Fibroblast of pulmonary artery (primary cell): ENCODE data around the gene ATG3.

Experiments used
- DNase-seq: peaks from one replicate; pipeline ENCODE4 v3.0.0-alpha.2; 2010; ENCODE audit warnings: low read depth
- H3K4me3 ChIP-seq: replicated peaks from 2 replicates; pipeline ENCODE4 v1.5.1; 2011; ENCODE audit warnings: low read depth, mild to moderate bottlenecking, control low read depth, low read length, moderate library complexity
- TF ChIP-seq, protein P1 (sequence below): IDR thresholded peaks from 2 replicates; pipeline ENCODE4 v1.5.1; 2011; ENCODE audit warnings: mild to moderate bottlenecking, control low read depth, low read length, inconsistent platforms; ENCODE audit errors: missing control alignments

ATG3 gene

DNA sequence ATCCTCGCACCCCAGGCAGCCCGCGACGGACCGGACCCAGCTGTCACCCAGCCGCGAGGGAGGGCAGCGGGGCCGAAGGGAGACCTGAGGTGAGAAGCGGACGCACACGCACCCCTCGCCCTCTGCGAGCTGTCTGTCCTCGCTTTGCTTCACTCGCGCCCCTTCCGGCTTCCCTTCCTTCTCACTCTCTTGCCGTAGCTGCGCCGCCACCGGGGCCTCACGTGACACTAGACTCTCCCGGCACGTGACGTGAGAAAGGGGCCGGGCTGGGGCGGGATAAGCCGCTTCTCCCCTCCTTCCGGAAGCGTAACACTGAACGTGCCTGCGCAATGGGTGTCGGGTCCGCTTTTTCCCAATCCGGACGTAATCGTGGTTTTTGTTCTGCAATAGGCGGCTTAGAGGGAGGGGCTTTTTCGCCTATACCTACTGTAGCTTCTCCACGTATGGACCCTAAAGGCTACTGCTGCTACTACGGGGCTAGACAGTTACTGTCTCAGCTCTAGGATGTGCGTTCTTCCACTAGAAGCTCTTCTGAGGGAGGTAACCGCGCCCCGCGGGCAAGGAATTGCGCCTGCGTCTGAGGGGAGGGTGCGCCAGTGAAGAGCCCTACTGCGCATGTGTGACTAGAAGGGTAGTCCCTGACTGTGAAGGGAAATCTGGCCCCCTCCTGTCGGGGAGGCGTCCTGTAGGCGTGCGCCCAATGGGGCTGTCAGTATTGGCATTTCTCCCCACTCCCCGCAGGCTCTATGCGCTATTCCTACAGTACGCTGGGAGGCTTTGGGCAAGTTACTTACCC, at the start of gene ATG3, which contains the start of gene SLC35A5:
Gene ATG3 (minus strand): TSS at position 229 of the 796 bp plus-strand sequence. CDS start 434 bp downstream, outside the sequence.
Gene SLC35A5 (plus strand): TSS at position 312 of the 796 bp plus-strand sequence. CDS start 1,359 bp downstream, outside the sequence.
- TF ChIP-seq, protein P1, sequence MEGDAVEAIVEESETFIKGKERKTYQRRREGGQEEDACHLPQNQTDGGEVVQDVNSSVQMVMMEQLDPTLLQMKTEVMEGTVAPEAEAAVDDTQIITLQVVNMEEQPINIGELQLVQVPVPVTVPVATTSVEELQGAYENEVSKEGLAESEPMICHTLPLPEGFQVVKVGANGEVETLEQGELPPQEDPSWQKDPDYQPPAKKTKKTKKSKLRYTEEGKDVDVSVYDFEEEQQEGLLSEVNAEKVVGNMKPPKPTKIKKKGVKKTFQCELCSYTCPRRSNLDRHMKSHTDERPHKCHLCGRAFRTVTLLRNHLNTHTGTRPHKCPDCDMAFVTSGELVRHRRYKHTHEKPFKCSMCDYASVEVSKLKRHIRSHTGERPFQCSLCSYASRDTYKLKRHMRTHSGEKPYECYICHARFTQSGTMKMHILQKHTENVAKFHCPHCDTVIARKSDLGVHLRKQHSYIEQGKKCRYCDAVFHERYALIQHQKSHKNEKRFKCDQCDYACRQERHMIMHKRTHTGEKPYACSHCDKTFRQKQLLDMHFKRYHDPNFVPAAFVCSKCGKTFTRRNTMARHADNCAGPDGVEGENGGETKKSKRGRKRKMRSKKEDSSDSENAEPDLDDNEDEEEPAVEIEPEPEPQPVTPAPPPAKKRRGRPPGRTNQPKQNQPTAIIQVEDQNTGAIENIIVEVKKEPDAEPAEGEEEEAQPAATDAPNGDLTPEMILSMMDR, result no peak
- peak within 1 kb of the TSS; percentile 83 for H3K4me3 ChIP-seq
- DNase-seq, result peak; percentile 99

DNA sequence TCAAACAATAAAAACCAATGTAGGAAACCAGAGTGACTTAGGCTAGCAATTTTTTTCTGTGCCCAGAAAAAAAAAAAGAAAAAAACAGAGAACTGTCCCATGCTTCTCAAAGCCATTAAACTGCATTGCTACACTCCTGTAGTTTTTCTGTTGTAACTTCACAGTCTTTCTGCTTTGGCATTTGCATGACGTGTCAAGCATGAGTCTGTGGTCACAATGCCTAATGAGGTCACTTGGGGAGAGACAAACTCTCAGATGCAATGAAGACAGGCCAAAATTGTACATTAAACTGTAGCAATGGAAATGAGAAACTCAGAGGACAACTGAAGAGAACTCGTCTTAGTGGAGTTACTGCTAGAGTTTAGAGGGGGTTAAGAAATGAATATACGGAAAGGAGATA, 48.4 kb upstream of the ATG3 start:
- peak; percentile 50 for DNase-seq
- no peak overlapping the region for H3K4me3 ChIP-seq
- TF ChIP-seq, protein P1, result no peak

DNA sequence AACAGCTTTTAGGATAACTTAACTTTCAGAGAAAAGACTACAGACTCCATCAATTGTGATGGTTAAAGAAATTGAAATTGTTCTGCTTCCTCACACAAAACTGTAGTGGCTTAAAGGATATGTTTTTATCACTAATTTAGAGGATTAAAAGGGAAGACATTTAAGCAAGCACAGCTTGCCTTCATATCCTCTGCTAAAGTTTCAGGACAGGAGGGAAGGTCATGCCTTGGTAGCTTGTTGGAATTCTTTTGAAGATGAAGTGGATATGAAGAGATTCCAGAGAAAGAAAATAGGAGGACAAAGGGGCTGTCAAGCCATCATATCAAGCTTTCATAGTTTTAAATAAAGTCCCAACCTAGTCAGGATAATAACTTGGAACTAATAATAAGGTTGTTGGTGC, 46.1 kb upstream of the ATG3 start:
- TF ChIP-seq, protein P1, result no peak
- DNase-seq, result no peak
- no peak overlapping the region for H3K4me3 ChIP-seq

DNA sequence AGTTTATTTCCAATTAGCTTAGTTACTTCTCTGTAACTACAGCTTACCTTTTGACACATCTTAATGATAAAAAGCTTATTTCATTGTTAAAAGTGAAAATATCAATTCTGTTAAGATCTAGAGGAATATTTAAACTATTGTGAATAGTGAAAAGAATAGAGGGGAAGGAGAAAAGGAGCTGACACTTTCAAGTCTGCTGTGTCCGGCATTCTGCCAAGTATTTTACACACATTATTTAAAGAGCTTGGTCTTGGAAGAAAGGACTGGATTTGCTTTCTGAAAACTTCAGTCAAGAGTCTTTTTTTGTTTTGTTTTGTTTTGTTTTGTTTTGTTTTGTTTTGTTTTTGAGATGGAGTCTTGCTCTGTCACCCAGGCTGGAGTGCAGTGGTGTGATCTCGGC, 44.3 kb upstream of the ATG3 start:
- H3K4me3 ChIP-seq, result no peak overlapping the region
- DNase-seq, result no peak
- TF ChIP-seq, protein P1, result no peak

DNA sequence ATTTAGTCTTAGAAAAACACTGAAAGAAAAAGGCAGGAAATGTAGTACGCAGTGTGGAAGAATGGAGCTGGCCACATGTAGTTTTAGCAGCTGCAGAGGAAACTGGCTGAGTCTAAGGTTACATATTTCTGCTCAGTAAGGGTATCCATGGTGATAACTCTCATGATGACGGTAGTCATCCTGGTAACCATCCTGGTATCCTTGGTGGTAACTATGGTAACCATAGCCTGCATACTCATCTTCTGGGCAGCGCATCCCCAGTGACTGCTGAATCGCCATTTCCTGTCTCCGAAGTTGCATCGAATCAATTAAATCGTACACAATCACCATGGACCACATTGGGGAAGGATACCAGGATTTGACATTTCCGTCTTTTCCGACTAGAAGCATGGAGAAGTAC, 43.5 kb upstream of the ATG3 start:
- TF ChIP-seq, protein P1, result no peak
- H3K4me3 ChIP-seq, result no peak overlapping the region
- peak; percentile 95 for DNase-seq

DNA sequence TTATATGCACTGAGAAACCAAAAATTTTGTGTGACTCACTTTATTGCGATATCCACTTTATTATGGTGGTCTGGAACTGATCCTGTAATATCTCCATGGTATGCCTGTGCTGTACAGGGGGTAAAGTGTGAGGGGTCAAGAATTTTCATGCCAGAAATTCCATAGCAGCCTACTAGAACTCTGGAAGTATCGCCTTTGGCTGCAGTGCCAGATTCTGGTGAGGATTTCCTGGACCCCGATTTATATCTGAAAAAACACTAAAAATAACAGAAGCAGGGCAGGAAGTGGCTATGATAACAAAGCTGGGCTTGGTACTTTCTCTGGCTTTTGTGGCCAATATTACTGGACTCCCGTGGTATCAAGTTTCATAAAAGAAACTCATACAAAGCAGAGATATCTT, 42.8 kb upstream of the ATG3 start:
- H3K4me3 ChIP-seq, result no peak overlapping the region
- DNase-seq, result peak; percentile 93
- TF ChIP-seq, protein P1, result no peak
